Osteoblast (primary cell): ENCODE results near the gene VTA1. TPM values are rescaled to one million over a fixed set of nuclear protein-coding genes. Genes with fewer than 3 reads are reported as not detected.
"Not testable (repeated sequence)": the region's sequence is repeated elsewhere in the genome, so short reads cannot be mapped to it uniquely, and the experiment has no call there.

Source experiments
- DNase-seq: peaks from one replicate; pipeline ENCODE4 v3.0.0; 2011; ENCODE audit warnings: low spot score, mixed read lengths; ENCODE audit not compliant: insufficient read length; ENCODE audit errors: missing footprints
- H2AFZ ChIP-seq: 2 replicates; pipeline ENCODE4 v1.6.0; 2011; ENCODE audit warnings: mild to moderate bottlenecking, low read length
- H3K27ac ChIP-seq: 2 replicates; pipeline ENCODE4 v1.5.1; 2011; ENCODE audit warnings: mild to moderate bottlenecking, low read depth, low read length, moderate library complexity
- H3K27me3 ChIP-seq: 2 replicates; pipeline ENCODE4 v1.6.0; 2012; ENCODE audit warnings: mild to moderate bottlenecking, control low read depth, inconsistent platforms, low read length, moderate library complexity; ENCODE audit not compliant: insufficient read depth
- H3K36me3 ChIP-seq: 2 replicates; pipeline ENCODE4 v1.5.1; 2011; ENCODE audit warnings: mild to moderate bottlenecking, low read length, control low read depth, moderate library complexity; ENCODE audit not compliant: insufficient read depth
- H3K4me1 ChIP-seq: 2 replicates; pipeline ENCODE4 v1.5.1; 2011; ENCODE audit warnings: mild to moderate bottlenecking, low read length, control low read depth, moderate library complexity; ENCODE audit not compliant: insufficient read depth
- H3K4me2 ChIP-seq: 2 replicates; pipeline ENCODE4 v1.6.0; 2011; ENCODE audit warnings: mild to moderate bottlenecking, low read length; ENCODE audit not compliant: insufficient read depth
- H3K4me3 ChIP-seq: fragments of 200-600 bp; sonication (generic); 3 replicates; pipeline ENCODE4 v1.5.1; 2012; ENCODE audit warnings: mild to moderate bottlenecking, low read length, inconsistent platforms; ENCODE audit not compliant: insufficient read depth
- H3K79me2 ChIP-seq: 2 replicates; pipeline ENCODE4 v1.6.0; 2012; ENCODE audit warnings: mild to moderate bottlenecking, low read length, control low read depth, inconsistent platforms; ENCODE audit not compliant: insufficient read depth
- H3K9me3 ChIP-seq: 2 replicates; pipeline ENCODE4 v1.5.1; 2011; ENCODE audit warnings: low read depth, low read length, control low read depth
- H4K20me1 ChIP-seq: 2 replicates; pipeline ENCODE4 v1.6.0; 2012; ENCODE audit warnings: mild to moderate bottlenecking, low read length, control low read depth; ENCODE audit not compliant: insufficient read depth
- total RNA-seq: library from RNA; depleted of rRNA; stranded (reverse); fragments of >200 nt; gene quantifications from 2 replicates; pipeline ENCODE4 v1.2.3, GENCODE V29; 2012
- TF ChIP-seq, protein P1 (sequence below): IDR thresholded peaks from 2 replicates; pipeline ENCODE4 v1.5.1; 2011; ENCODE audit warnings: mild to moderate bottlenecking, low read depth, low read length, moderate library complexity; ENCODE audit errors: extremely low read depth

VTA1 gene
- total RNA-seq, 1 donor = 61.5 TPM

DNA sequence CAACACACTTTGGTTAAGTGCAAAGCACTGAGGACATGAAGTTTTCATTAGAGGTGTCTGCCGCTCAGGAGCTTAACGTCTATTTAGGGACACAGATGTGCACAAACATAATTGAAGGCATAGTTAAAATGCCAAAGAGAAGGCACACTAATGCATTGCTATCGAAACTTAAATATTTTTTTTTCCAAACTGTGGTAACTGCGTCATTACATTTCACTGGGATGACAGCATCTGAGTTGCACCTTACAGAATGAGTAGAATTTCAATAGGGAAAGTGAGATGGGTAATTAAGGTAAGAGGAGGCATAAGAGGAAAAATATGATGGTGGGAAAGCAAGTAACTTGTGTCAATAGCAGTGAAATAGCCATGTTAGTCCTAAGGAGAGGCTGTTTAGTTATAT, 79.7 kb downstream of the VTA1 start:
- TF ChIP-seq, protein P1, sequence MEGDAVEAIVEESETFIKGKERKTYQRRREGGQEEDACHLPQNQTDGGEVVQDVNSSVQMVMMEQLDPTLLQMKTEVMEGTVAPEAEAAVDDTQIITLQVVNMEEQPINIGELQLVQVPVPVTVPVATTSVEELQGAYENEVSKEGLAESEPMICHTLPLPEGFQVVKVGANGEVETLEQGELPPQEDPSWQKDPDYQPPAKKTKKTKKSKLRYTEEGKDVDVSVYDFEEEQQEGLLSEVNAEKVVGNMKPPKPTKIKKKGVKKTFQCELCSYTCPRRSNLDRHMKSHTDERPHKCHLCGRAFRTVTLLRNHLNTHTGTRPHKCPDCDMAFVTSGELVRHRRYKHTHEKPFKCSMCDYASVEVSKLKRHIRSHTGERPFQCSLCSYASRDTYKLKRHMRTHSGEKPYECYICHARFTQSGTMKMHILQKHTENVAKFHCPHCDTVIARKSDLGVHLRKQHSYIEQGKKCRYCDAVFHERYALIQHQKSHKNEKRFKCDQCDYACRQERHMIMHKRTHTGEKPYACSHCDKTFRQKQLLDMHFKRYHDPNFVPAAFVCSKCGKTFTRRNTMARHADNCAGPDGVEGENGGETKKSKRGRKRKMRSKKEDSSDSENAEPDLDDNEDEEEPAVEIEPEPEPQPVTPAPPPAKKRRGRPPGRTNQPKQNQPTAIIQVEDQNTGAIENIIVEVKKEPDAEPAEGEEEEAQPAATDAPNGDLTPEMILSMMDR = no peak
- Histone ChIP-seq H3K4me2 (no peak overlapping the region), H3K9me3 (no peaks in the 10 kb centered on the region), H3K79me2 (no peaks in the 10 kb centered on the region), H3K4me3 (no peak overlapping the region), H3K27me3 (no peaks in the 10 kb centered on the region), H2AFZ (no peak overlapping the region), H4K20me1 (no peaks in the 10 kb centered on the region), H3K36me3 (no peaks in the 10 kb centered on the region), H3K27ac (no peak overlapping the region), H3K4me1 (no peaks in the 10 kb centered on the region)
- DNase-seq = no peak

- not testable (repeated sequence) for H2AFZ ChIP-seq, H4K20me1 ChIP-seq, DNase-seq, H3K27ac ChIP-seq, H3K27me3 ChIP-seq, H3K4me3 ChIP-seq, H3K4me2 ChIP-seq, H3K36me3 ChIP-seq, H3K79me2 ChIP-seq, H3K4me1 ChIP-seq, H3K9me3 ChIP-seq
These were observed 82.6 kb downstream of the VTA1 start for GRCh38 chr6:142229518-142230270.

- H3K79me2 ChIP-seq, H3K27ac ChIP-seq, H3K9me3 ChIP-seq, H3K4me2 ChIP-seq, DNase-seq, H3K36me3 ChIP-seq, H3K4me1 ChIP-seq, H3K4me3 ChIP-seq, H2AFZ ChIP-seq, H4K20me1 ChIP-seq, H3K27me3 ChIP-seq: not testable (repeated sequence)
- TF ChIP-seq, protein P1 = peak; percentile 12
These were observed 85.4 kb downstream of the VTA1 start for GRCh38 chr6:142232206-142233044.

- no peaks in the 10 kb centered on the region for H3K79me2 ChIP-seq
- no peaks in the 10 kb centered on the region for H3K27me3 ChIP-seq
- no peak overlapping the region for H3K4me3 ChIP-seq
- H3K27ac ChIP-seq = no peak overlapping the region
- TF ChIP-seq, protein P1 = no peak
- H3K4me1 ChIP-seq = no peaks in the 10 kb centered on the region
- no peak overlapping the region for H3K4me2 ChIP-seq
- no peak overlapping the region for H2AFZ ChIP-seq
- no peaks in the 10 kb centered on the region for H3K9me3 ChIP-seq
- no peaks in the 10 kb centered on the region for H4K20me1 ChIP-seq
- no peaks in the 10 kb centered on the region for H3K36me3 ChIP-seq
- DNase-seq = no peak
These were observed 87.1 kb downstream of the VTA1 start for GRCh38 chr6:142233945-142234682.
